Activated CD4-positive, alpha-beta T cell treated with anti-CD3 and anti-CD28 coated beads for 24 hours (primary cell): Measurements from ENCODE around the gene RERE.
A peak's percentile ranks its signal among the peaks of the same experiment; 100 is the strongest.
"Not testable (repeated sequence)": the region's sequence is repeated elsewhere in the genome, so short reads cannot be mapped to it uniquely, and the experiment has no call there.

ENCODE experiments used
- DNase-seq, 2 donors: peaks; one replicate each; pipeline ENCODE4 v3.0.0-alpha.2; 2020; ENCODE audit warnings: low read depth in 2 of 2

Gene RERE

DNA sequence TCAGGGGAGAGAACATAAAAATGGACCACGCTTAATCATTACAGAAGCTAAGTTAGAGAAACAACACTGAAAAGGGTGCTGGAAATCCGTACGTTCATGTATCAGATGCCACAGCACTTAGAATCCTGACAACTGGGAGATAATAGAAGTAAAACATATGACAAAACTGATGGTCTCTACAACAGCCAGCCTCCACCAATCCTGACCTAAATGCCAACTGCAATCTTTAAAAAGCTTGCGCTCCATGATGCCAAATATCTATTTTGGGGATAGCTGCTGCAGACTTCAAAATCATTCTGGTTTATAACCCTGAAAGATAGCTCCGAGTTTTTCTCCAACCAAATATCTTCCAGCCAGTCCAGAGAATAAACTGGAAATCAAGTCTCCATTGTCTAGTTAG, 178.3 kb downstream of the RERE start:
- DNase-seq, result no peak

DNA sequence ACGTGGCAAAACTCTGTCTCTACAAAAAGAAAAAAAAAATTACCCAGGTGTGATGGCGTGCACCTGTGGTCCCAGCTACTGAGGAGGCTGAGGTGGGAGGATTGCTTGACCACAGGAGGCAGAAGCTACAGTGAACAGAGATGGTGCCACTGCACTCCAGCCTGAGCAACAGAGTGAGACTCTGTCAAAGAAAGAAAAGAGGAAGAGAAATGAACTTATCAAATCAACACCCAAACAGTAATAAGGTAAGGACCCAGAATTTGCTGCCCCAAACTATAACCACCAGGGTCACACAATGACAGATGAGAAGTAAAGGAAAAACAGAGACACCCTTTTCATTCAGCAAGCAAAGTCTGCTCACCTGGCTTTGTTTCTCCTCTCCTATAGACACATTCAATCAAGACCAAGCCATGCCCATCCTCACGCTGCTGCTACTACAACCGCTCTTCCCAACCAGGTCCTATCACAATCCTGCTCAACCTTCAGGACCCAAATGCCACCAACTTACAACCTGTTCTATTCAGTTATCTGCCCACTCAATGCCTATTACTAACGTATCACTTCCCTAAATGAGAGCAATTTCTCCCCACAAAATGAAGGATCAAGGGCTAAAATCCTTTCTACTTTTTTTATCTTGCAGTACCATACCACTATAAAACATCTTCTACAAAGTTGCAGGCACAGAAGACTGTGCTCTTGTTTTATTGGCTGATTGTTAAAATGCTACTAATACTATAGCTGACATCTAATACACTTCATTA, 183.5 kb downstream of the RERE start:
- DNase-seq, result no peak

DNA sequence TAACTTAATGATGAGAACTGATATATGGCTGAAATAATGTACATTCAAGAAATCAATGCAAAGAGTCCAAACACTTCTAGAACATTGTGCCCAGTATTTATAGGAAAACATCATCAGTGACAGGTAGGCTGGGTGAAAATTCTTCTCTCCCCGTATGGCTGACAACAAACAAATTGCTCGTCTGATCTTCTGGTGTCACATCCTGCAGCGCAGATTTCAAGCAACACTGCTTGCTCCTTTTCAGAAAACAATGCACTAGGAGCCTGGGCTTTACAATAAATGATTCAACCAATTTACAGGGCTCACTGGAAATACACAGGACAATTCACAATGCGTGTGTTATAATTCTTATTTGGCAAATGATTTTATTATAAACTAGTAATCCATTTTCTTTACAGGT, 185.3 kb downstream of the RERE start:
- DNase-seq, result no peak

DNA sequence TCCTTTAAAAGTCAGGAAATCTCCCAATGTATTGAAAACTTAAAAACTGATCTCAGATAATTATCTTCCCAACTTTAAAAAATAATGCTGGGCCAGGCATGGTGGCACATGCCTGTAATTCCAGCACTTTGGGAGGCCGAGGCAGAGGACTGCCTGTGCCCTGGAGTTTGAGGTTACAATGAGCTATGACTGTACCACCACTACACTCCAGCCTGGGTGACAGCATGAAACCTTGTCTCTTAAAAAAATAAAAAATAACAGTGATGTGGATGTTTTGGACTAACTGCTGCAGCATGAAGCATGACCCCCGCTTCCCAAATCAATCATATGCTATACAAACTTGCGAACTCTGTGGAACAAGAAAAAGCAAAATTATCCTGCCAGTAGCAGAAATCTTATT, 186.3 kb downstream of the RERE start:
- DNase-seq, result no peak

DNA sequence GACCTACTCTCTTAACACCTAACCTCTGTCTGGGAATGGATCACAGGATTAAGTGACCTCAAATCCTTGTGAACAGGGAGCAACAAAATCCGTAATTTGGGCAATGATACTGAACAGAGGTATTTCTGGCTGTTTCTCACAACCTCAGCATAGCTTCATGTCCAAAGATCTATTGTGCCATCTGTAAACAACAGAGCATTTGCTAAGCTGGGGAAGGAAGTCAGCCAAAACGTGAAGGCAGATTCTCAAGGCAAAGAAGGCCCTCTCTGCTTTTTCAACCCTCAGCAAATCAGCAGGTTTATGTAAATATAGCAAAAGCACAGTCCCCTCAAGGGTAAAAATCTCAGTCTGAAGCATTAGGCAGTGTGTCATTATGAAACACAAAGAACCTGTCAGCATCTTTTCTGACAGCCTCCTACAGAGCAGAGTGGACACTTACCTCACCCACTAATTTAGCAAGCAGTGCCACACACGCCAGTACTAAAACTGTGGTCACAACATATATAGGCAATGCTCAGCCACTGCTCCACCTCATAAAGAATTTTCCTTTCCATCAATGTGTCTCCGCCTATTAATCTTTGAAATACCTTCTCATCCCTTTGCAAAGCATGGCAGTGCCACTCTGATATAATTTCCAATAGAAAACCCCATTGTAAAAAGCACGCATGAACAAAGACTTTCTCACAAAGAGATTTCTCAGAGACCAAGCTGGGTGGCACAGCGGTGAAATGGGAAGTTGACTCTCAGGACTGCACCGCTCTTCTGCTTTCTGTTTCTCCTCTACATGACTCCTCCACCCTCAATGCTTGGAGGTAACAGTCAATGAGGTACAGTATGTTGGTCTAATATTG, 188.0 kb downstream of the RERE start:
- no peak for DNase-seq

DNA sequence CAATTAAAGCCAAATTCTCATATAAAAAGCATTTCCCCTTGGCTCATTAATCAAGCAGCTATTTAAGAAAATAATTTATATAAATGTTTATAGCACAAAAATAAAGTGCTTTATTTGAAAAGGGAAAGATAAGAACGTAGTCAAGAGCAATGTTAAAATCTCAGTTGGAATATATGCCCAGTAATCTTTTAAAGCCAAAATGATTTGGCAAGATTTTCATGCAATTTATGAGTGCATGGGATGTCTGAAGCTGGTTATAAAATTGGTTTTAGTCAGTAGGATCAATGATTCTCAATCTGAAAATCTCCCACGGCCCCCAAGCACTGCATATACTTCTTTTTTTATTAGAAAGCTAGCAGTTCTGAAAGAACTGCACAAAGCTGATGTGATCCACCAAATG, 188.8 kb downstream of the RERE start:
- DNase-seq, result no peak

DNA sequence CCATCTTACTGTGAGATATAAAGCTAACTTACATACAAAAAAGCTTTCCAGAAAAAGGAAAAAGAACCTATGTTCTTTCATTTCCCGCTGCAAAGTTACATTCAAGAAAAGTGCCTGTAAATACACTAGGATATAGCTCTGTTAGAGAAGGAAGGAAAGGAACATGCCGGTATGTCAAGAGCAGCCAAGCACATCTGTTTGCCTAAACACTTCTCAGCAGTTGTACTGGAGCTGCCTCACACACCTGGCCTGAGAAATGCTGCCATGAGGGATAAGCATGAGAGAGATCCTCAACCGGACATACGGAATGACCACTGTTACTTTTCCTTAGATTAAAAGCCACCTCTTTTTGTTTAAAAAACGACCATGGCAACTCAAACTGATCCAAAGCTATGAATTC, 189.7 kb downstream of the RERE start:
- no peak for DNase-seq

DNA sequence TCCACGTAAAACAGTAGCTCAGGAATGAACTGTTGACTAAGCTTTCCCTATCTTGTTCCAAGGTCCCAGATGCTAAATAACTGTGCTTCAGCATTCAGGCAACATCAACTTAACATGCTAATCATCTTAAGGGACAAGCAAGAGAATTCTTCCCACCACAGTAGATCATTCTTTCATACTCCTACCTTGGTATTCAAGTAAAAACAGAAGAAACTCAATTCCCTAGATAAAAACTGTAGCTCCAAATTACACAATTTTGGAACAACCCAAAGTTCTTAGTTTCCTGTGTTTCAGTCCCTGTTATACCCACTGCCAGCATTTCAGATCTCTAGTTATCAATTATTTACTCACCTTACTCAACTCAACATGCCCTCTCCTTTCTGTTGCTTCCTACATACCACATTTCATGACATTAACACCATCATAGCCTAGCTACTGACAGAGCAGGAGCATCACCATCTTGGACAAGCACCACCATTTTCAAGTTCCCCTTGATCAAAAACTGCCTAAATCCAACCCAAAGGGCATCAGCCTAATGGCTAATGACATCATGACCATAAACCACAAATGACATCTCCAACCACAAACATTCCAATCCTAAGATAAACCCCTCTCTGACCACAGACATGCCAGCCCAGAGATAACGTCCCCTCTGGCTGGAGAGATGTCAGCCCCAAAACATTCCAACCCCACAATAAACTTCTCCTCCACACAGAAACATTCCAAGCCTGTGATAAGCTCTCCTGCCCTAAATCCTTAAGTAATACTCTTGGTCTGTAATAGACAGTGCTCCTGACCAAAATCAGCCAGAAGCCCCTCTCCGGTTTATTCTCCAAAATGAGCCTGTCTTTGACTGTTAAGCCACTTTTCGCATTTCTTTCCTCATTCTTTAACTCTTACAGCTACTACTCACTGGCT, 191.2 kb downstream of the RERE start:
- DNase-seq, result no peak

DNA sequence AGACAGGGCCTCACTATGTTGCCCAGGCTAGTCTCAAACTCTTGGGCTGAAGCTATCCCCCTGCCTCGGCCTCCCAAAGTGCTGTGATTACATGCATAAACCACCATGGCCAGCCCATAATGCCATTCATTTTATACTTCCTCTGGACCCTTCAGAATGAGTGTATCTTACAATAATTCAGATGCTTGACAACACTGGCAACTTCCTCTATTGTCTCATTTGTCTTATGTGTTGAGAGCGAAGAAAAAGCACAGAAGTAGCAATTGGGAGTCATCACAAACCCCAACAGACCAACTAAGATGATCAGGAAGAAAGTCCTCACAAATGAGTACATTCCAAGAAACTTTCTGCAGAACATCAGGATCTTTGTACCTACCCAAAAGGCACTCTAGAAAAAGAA, 191.9 kb downstream of the RERE start:
- DNase-seq, result no peak

DNA sequence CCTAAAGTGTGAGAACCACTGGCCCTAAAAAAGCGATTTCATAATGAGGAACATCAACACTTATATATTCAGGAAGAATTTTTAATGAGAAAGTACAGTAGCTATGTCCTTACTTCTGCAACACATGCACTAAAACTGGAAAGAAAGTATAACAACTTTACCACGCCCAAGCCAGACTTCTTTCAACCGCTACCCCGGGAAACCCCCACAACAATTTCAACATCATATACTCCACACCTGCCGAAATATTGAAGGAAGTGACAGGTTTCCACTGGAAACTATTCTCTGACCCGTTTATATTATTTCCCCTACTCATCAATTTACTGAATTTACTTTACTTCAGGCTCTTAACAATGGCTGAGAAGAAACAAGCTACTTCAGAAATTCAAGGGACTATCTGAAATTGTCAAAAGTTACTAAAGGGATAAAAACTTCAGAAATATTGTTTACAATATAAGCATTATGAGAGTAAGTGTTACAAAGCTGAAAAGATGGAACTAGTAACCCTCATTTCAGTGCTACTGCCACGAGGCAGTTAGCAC, 193.7 kb downstream of the RERE start:
- not testable (repeated sequence) for DNase-seq

DNA sequence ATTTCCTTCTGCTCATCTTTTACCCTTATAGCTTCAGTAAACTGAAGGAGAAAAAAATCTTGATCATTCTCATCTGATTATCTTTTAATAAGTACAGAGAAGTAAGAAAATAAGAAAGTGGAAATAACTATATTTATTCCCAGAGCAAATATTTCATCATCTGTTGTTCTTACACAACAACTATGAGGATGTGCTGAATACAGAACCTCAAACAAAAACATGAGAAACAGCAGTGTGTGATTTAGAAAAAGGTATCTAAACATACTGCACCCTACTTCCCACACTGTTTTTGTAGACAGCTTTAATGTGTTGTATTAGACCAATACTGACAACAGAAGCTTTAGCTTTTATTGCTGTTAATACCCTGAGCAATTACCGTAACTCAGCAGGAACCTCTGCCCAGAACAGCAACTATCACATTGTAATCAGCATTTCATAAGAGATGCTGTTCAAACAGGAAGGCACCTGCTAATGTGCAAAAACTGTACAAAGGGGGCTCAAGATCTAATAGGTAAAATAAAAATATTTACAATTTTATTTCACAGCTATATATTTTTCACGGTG, 195.6 kb downstream of the RERE start:
- not testable (repeated sequence) for DNase-seq

DNA sequence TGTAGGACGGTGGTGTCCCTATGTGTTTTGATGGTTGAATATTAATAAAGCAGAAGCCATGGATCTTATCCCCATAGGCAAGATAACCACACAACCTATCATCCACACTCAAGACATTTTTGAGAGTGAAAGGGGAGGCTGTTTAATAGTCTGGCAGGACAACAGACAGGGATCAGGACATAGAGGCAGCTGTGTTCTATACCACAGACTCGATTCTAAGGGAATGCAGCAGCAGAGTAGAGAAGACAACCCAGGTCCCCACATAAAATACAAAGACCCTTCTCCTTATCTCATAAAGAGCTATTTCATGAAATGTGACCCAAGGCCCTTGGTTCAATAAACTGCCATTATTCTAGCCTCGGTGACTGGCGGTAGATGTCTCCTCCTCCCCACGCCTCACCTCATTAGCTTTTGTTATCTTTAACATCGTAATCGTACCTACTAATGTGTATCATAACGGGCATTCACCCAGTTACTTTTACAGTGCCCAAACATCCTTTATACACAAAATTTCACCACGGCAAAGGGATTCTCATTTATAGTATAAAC, 196.3 kb downstream of the RERE start:
- DNase-seq, result not testable (repeated sequence)

DNA sequence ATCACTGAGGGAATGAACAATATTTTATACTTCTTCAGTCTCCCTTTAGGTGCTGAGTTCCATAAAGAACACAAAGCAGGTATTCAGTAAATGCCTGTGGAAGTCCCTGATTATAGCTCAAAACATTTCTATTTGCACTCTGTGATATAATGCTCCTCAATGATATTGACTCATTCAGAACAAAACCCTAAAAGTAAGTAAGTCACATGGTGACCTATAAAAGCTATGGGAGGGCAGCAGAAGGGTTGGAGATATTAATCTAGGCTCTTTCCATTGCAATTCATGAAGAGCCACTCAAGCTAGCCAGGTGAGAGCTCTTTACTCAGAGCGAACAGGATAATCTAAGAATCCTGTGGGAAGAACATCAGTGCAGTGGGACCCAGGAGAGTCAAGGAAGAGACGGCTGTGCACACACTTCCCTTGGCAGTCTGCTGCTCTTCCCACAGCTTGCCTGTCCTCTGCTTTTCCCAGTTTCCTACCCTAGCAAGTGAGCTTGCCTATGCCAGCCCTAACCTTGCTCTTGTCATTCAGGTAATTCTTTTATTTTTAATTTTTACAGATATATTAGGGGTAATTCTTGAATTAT, 197.4 kb downstream of the RERE start:
- not testable (repeated sequence) for DNase-seq

DNA sequence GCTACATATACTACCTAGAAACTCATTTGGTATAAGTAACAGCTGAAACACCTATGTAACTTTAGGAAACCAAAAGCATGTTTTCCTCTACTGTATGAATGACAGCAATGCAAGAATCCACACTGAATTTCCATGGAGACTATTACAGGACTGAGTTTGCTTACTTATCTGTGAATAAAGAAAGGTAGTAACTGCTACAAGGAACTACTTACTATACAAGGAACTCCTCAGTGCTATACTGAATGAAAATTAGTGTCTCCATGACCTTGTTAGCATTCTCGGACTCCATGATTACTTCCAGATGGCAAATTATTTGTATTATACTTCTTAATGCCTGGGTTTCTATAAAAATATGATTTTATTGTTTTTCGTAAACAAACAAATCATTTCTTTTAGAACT, 198.0 kb downstream of the RERE start:
- DNase-seq, result not testable (repeated sequence)

DNA sequence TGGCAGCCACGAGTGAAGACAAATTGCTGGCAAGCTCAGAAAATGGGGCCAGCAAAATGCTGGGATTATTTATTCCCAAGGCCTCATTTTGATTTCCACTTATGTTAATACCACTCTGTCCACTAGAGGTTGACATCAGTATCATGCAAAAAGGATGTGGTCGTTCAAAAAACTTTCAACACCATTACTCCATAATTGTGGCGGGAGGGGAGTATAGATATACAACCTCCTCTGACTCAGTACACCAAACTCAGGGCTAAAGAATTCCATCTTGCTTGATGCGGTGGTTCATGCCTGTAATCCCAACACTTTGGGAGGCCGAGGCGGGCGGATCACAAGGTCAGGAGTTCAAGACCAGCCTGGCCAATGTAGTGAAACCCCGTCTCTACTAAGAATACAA, 200.6 kb downstream of the RERE start:
- not testable (repeated sequence) for DNase-seq

DNA sequence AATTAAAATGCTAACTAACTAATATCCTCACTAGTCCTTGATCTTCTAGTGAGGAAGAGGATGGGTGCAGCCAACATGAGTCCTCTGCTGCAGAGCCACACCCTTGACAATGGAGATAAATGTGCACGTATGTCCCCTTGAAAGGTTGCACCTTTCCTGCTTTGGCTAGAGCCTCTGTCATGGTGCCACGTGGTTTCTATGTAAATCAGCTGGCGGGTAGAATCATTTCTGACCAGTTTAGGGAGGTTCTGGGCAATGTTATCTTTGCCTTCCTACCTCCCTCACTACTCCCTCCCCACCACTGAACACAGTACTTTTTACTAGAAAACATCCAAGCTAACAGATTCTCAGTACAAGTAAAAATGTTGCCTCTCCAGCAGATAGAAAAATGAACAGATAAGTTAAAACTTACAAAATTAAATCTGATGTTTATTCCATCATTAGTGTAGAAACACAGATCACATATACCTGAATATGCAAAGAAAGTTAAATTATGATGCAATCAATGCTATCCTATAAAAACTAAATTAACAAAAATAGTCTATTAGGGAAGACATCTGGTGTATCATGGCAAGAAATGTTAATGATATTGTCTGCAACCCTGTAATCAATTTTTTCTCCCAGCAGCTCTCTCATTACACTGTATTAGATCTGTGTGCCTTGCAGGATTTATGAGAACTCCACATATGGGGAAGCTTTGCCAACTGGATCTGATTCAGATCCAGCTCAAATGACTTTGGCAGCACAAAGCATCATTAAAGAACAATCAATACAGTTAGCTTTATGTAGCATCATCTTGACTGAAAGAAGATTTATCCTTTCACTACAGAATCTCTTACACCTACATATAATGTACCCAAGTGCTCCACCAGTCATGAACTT, 205.6 kb downstream of the RERE start:
- not testable (repeated sequence) for DNase-seq

DNA sequence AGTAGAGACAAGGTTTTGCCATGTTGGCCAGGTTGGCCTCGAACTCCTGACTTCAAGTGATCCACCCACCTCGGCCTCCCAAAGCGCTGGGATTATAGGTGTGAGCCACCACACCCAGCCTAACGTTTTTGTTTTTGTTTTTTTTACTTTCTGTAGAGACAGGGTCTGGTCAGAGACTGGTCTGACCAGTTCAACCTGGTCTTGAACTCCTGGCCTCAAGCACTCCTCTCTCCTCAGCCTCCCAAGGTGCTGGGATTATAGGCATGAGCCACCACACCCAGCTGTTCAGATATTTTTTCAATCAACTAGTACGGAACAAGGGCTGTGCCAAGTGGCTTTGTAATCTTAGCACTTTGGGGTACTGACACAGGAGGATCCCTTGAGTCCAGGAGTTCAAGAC, 209.5 kb downstream of the RERE start:
- DNase-seq, result no peak

DNA sequence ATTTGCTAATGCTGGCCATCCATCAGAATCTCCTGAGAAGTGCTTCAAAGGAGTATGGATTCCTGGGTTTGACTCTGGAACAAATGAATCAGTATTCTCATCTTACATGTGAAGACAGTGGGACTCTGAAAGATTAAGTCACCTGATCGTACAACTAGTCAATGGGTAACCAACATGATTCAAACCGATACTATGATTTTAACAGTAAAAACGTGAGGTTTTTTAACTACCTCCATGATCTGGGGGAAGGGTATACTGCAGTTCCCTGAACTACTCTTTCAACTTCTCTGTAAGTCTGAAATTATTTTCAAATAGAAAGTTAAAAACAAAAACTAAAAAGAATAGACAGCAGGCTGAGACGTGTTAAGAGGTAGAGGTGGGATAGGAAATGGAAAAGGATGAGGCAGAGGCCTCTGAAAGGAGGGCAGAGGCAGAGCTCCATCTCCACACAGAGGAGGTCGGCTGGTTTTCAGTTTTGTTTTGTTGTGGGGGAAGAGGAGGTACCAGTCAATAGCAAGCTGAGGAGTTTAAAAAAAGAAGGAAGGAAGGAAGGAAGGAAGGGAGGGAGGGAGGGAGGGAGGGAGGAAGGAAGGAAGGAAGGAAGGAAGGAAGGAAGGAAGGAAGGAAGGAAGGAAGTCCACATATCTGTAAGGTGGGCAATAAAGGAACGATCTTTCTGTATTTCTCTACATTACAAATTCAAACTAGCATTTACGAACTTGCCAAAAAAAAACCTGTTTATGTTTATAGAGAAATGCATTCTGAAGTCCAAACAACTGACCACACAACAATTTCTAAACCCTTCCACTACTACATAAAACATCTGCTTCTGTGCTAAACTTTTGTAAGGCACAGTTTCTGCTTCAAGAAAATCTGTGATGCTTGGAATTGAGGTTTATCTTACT, 213.1 kb downstream of the RERE start:
- peak in 1 of 2 donors; percentile 33 for DNase-seq

DNA sequence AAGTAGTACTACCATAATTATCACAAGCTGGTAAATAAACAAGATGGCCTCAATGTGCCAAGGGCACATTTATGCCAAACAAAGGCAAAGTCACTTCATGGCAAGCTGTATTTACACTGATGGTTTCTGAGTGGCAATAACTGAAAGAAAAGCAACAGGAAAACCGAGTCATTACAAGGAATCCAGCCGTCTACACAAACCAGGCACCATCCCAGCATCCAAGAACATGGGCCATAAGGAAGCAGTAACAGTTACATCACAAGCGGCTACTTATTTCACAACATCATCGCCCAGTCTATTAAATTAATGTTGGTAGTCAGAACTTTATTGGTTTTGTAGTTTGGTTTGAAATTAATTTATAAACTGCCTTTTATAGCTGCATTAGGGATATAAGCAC, 214.2 kb downstream of the RERE start:
- no peak for DNase-seq
